Endothelial cell (in vitro differentiated cells): ENCODE results near the gene BRCC3. TPM values are rescaled to one million over a fixed set of nuclear protein-coding genes. Genes with fewer than 3 reads are reported as not detected.
A peak's percentile ranks its signal among the peaks of the same experiment; 100 is the strongest.

Experiments
- DNase-seq: peaks from one replicate; pipeline ENCODE4 v3.0.0; 2021; ENCODE audit warnings: low spot score
- H3K27ac Mint-ChIP-seq: one replicate; pipeline ENCODE4 v1.8.0; 2021; ENCODE audit warnings: mixed read lengths, inconsistent platforms; ENCODE audit not compliant: unreplicated experiment
- H3K27me3 Mint-ChIP-seq: one replicate; pipeline ENCODE4 v1.8.0; 2021; ENCODE audit warnings: mild to moderate bottlenecking, moderate library complexity, mixed read lengths, inconsistent platforms; ENCODE audit not compliant: unreplicated experiment
- H3K36me3 Mint-ChIP-seq: one replicate; pipeline ENCODE4 v1.8.0; 2021; ENCODE audit warnings: mild to moderate bottlenecking, low read depth, mixed read lengths, inconsistent platforms; ENCODE audit not compliant: unreplicated experiment
- H3K4me1 Mint-ChIP-seq: one replicate; pipeline ENCODE4 v1.8.0; 2021; ENCODE audit warnings: mild to moderate bottlenecking, mixed read lengths, inconsistent platforms; ENCODE audit not compliant: unreplicated experiment
- H3K4me3 Mint-ChIP-seq: one replicate; pipeline ENCODE4 v1.8.0; 2021; ENCODE audit warnings: mild to moderate bottlenecking, mixed read lengths, inconsistent platforms; ENCODE audit not compliant: unreplicated experiment
- H3K9me3 Mint-ChIP-seq: one replicate; pipeline ENCODE4 v1.8.0; 2021; ENCODE audit warnings: mixed read lengths, inconsistent platforms; ENCODE audit not compliant: unreplicated experiment
- CTCF ChIP-seq: fragments of 200-600 bp; sonication (generic); IDR thresholded peaks from one replicate; pipeline ENCODE4 v1.5.0; 2021; ENCODE audit warnings: antibody characterized with exemption; ENCODE audit not compliant: unreplicated experiment
- total RNA-seq: library from RNA; stranded (reverse); fragmentation: NEBNext Ultra II Directional; extraction: Animal tissue kit (Norgen Biotek cat#: 25700); gene quantifications from one replicate; pipeline ENCODE4 v1.2.1, GENCODE V29; 2021; ENCODE audit not compliant: unreplicated experiment

The BRCC3 gene
- total RNA-seq, 1 donor from 2014 or later, result 42.5 TPM

DNA sequence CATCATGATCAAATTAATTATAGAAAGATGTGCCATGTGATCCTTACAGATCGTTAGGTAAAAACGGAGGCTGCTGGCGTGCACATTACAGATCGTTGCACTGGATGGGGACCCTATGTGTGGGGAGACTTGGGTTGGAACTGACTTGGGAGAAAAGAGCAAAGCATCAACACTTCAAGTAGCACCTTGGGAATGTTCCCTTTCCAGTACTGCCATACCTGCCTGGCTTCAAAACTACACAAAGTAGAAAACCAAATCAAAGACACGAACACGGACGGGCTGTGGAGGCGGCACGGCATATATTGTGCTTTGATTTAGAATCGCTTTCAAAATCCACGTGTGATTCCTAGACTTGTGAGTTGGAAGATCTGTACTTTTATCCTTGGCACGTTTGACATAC, 1.3 kb upstream of the BRCC3 start:
- Mint-ChIP-seq H3K4me1 (peaks cover 25% of the 10 kb centered on the region), H3K9me3 (no peaks in the 10 kb centered on the region), H3K36me3 (peaks cover 23% of the 10 kb centered on the region), H3K4me3 (peak overlapping the region; percentile 89), H3K27me3 (peaks cover 2% of the 10 kb centered on the region), H3K27ac (peak overlapping the region; percentile 55)
- no peak for DNase-seq
- TF ChIP-seq CTCF, result no peak

DNA sequence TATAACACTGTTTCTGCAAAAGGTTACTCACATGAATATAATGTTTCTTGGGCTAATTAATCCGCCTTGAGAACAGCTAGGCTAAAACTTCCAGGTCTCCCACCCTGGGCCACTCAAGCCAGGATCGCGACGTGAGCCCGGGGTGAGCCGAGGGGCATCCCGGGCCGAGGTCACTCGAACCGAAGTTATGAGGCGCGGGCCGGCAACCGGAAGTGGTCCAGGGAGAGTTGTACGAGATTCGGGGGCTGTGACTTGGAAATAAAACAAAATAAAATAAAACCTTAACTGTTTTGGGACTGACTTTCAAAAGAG, 689 bp upstream of the BRCC3 start:
- peak; percentile 5 for DNase-seq
- Mint-ChIP-seq H3K9me3 (no peaks in the 10 kb centered on the region), H3K36me3 (peaks cover 23% of the 10 kb centered on the region), H3K27ac (no peak overlapping the region), H3K4me1 (peaks cover 29% of the 10 kb centered on the region), H3K27me3 (peaks cover 2% of the 10 kb centered on the region), H3K4me3 (peak overlapping the region; percentile 89)
- no peak for TF ChIP-seq CTCF

DNA sequence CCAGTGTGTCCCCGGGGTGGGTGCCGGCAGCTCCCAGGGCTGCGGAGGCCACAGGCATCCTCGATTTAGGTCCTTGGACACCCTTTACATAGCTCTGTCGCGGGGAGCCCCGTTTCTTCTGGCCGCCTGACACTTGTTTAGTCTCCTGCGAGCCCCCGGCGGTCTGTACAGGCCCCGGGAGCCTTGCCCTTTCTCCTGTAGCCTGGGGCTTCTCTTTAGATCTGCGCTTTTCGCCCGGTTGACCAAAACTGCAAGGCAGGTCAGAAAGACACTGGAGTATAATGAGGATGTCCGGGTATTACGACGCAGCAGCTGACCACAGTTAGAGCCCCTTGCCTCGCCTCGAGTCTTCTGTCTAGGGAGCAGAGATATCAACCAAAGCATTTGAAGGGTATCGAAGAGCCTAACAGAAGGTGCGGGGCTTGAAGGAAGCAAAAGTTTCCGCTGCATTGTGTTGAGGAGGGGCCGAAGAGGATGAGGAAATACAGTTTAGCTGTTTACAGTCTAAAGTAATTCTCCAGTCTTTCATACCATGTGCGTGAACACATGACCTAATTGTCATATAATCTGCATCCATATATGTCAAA, 479 bp downstream of the BRCC3 start:
- H3K4me1 Mint-ChIP-seq, result peaks cover 29% of the 10 kb centered on the region
- DNase-seq, result peak; percentile 14
- H3K27me3 Mint-ChIP-seq, result peaks cover 2% of the 10 kb centered on the region
- H3K9me3 Mint-ChIP-seq, result no peaks in the 10 kb centered on the region
- H3K4me3 Mint-ChIP-seq, result peak overlapping the region; percentile 93
- peak overlapping the region; percentile 88 for H3K27ac Mint-ChIP-seq
- TF ChIP-seq CTCF, result no peak
- H3K36me3 Mint-ChIP-seq, result peaks cover 23% of the 10 kb centered on the region

DNA sequence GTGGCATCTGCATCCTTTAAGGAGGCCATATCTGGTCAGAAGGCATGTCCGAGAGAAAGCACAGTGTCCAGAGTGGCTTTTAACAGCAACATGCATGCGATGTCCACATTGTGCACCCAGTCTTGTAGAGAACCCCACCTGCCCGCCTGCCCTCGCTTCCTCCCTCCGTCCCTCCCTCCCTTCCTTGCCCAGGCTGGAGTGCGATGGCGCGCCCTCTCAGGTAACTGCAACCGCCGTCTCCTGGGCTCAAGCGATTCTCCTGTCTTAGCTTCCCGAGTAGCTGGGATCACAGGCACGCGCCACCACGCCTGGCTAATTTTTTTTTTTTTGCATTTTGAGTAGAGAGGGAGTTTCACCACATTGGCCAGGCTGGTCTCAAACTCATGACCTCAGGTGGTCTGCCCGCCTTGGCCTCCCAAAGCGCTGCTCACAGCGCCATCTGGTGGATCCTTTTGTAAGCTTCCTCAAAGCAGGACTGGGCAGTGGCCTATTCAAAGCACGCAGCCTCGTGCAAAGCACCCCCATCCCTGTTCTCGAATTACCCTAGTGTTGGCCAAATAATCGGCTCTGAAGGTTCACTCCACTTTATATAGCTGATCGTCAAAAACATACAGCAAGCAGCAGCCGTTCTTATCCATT, 15.0 kb downstream of the BRCC3 start:
- Mint-ChIP-seq H3K27me3 (no peaks in the 10 kb centered on the region), H3K9me3 (no peaks in the 10 kb centered on the region), H3K4me3 (no peak overlapping the region), H3K27ac (no peak overlapping the region), H3K36me3 (peaks cover 4% of the 10 kb centered on the region), H3K4me1 (peaks cover 15% of the 10 kb centered on the region)
- DNase-seq, result peak; percentile 41
- peak; percentile 43 for TF ChIP-seq CTCF

- no peak for DNase-seq
- Mint-ChIP-seq H3K27me3 (no peaks in the 10 kb centered on the region), H3K4me1 (peaks cover 15% of the 10 kb centered on the region), H3K27ac (no peak overlapping the region), H3K4me3 (no peak overlapping the region), H3K9me3 (no peaks in the 10 kb centered on the region), H3K36me3 (peaks cover 4% of the 10 kb centered on the region)
- TF ChIP-seq CTCF, result no peak
These were observed 15.8 kb downstream of the BRCC3 start for GRCh38 chrX:155086961-155087735.
